WI38 (cell line): ENCODE results near the gene PHACTR3.

Experiments
- H3K4me3 ChIP-seq: 2 replicates; pipeline ENCODE4 v1.5.1; 2011; ENCODE audit warnings: low read depth, mild to moderate bottlenecking, control low read depth, low read length
- CTCF ChIP-seq: IDR thresholded peaks from 2 replicates; pipeline ENCODE4 v1.5.1; 2012; ENCODE audit warnings: low read depth, mild to moderate bottlenecking, control low read depth, low read length

PHACTR3 gene

GRCh38 chr20:59858425-59858824 lies 254.1 kb downstream of the PHACTR3 start:
- H3K4me3 ChIP-seq = no peak overlapping the region
- no peak for TF ChIP-seq CTCF

GRCh38 chr20:59861401-59861800 lies 257.1 kb downstream of the PHACTR3 start:
- H3K4me3 ChIP-seq = no peak overlapping the region
- no peak for TF ChIP-seq CTCF

- H3K4me3 ChIP-seq = no peak overlapping the region
- no peak for TF ChIP-seq CTCF
Observed at GRCh38 chr20:59863058-59863457, 258.7 kb downstream of the PHACTR3 start.

- no peak for TF ChIP-seq CTCF
- no peak overlapping the region for H3K4me3 ChIP-seq
Observed at GRCh38 chr20:59864726-59865125, 260.4 kb downstream of the PHACTR3 start.

- no peak overlapping the region for H3K4me3 ChIP-seq
- no peak for TF ChIP-seq CTCF
Observed at GRCh38 chr20:59866338-59866737, 262.0 kb downstream of the PHACTR3 start.

GRCh38 chr20:59871096-59871495 lies 266.8 kb downstream of the PHACTR3 start:
- H3K4me3 ChIP-seq = no peak overlapping the region
- no peak for TF ChIP-seq CTCF

- H3K4me3 ChIP-seq = no peak overlapping the region
- TF ChIP-seq CTCF = no peak
Observed at GRCh38 chr20:59873409-59873808, 269.1 kb downstream of the PHACTR3 start.
